ENCODE measurements around the gene SMAD6. TPM values are rescaled to one million over a fixed set of nuclear protein-coding genes. Genes with fewer than 3 reads are reported as not detected.

The SMAD6 gene
- total RNA-seq, result under 1 TPM; 0.14 to 0.29 TPM

- peaks cover 29% of the 10 kb centered on the region for H3K27me3 Mint-ChIP-seq
- CTCF ChIA-PET, result interaction anchor here (0.6 to 3.1 kb wide), 6 partner anchors 10 to 1176 kb away, joined by 3 to 11 read pairs (median 4); no protein-coding TSS in a partner anchor
- DNase-seq, result peak; percentile 86
- H3K4me1 Mint-ChIP-seq, result peaks cover 17% of the 10 kb centered on the region
- ATAC-seq, result peak; percentile 27
- H3K9me3 Mint-ChIP-seq (ENCODE audit: low read depth), result no peaks in the 10 kb centered on the region
- H3K4me3 Mint-ChIP-seq, result peak within 1 kb of the TSS; percentile 76
- H3K36me3 Mint-ChIP-seq, result no peaks in the 10 kb centered on the region
- peak within 1 kb of the TSS; percentile 76 for H3K27ac Mint-ChIP-seq
Measured at GRCh38 chr15:66702035-66702786, at the start of gene SMAD6. SMAD6 (plus strand) TSS chr15:66702236; CDS start chr15:66703259, 1,023 bp downstream.

- no peaks in the 10 kb centered on the region for H3K9me3 Mint-ChIP-seq (ENCODE audit: low read depth)
- peaks cover 4% of the 10 kb centered on the region for H3K4me1 Mint-ChIP-seq
- no peak overlapping the region for H3K4me3 Mint-ChIP-seq
- H3K27ac Mint-ChIP-seq, result no peak overlapping the region
- DNase-seq, result no peak
- H3K36me3 Mint-ChIP-seq, result no peaks in the 10 kb centered on the region
- CTCF ChIA-PET, result no interaction called here
- peaks cover 35% of the 10 kb centered on the region for H3K27me3 Mint-ChIP-seq
- no peak for ATAC-seq
Measured at GRCh38 chr15:66652806-66653205, 49.2 kb upstream of the SMAD6 start.

GRCh38 chr15:66653398-66653797, 48.6 kb upstream of the SMAD6 start:
- ATAC-seq, result no peak
- H3K27ac Mint-ChIP-seq, result no peak overlapping the region
- no peaks in the 10 kb centered on the region for H3K9me3 Mint-ChIP-seq (ENCODE audit: low read depth)
- no peaks in the 10 kb centered on the region for H3K36me3 Mint-ChIP-seq
- H3K27me3 Mint-ChIP-seq, result peaks cover 35% of the 10 kb centered on the region
- no peak for DNase-seq
- H3K4me1 Mint-ChIP-seq, result peaks cover 4% of the 10 kb centered on the region
- CTCF ChIA-PET, result no interaction called here
- H3K4me3 Mint-ChIP-seq, result no peak overlapping the region

GRCh38 chr15:66653852-66654251, 48.2 kb upstream of the SMAD6 start:
- peaks cover 35% of the 10 kb centered on the region for H3K27me3 Mint-ChIP-seq
- H3K27ac Mint-ChIP-seq, result no peak overlapping the region
- H3K9me3 Mint-ChIP-seq (ENCODE audit: low read depth), result no peaks in the 10 kb centered on the region
- DNase-seq (no peak), ATAC-seq (no peak)
- CTCF ChIA-PET, result no interaction called here
- H3K36me3 Mint-ChIP-seq, result no peaks in the 10 kb centered on the region
- H3K4me1 Mint-ChIP-seq, result peaks cover 4% of the 10 kb centered on the region
- no peak overlapping the region for H3K4me3 Mint-ChIP-seq

GRCh38 chr15:66654361-66654738, 47.7 kb upstream of the SMAD6 start:
- CTCF ChIA-PET, result no interaction called here
- no peak for ATAC-seq
- Mint-ChIP-seq H3K27ac (no peak overlapping the region), H3K4me3 (no peak overlapping the region), H3K9me3 (ENCODE audit: low read depth) (no peaks in the 10 kb centered on the region), H3K4me1 (peaks cover 4% of the 10 kb centered on the region), H3K27me3 (peaks cover 35% of the 10 kb centered on the region), H3K36me3 (no peaks in the 10 kb centered on the region)
- no peak for DNase-seq

GRCh38 chr15:66654739-66655375, 47.2 kb upstream of the SMAD6 start:
- Mint-ChIP-seq H3K27me3 (peaks cover 35% of the 10 kb centered on the region), H3K36me3 (no peaks in the 10 kb centered on the region), H3K4me3 (no peak overlapping the region), H3K9me3 (ENCODE audit: low read depth) (no peaks in the 10 kb centered on the region), H3K4me1 (peaks cover 4% of the 10 kb centered on the region), H3K27ac (no peak overlapping the region)
- CTCF ChIA-PET, result interaction anchor here (0.6 to 1.4 kb wide), 3 partner anchors 40 to 197 kb away, joined by 3 read pairs; no protein-coding TSS in a partner anchor
- DNase-seq, result peak; percentile 42
- ATAC-seq, result peak; percentile 83

- H3K9me3 Mint-ChIP-seq (ENCODE audit: low read depth), result no peaks in the 10 kb centered on the region
- peaks cover 35% of the 10 kb centered on the region for H3K27me3 Mint-ChIP-seq
- H3K27ac Mint-ChIP-seq, result no peak overlapping the region
- CTCF ChIA-PET, result interaction anchor here (0.6 to 1.4 kb wide), 3 partner anchors 41 to 196 kb away, joined by 3 read pairs; no protein-coding TSS in a partner anchor
- ATAC-seq, result no peak
- H3K36me3 Mint-ChIP-seq, result no peaks in the 10 kb centered on the region
- H3K4me3 Mint-ChIP-seq, result no peak overlapping the region
- no peak for DNase-seq
- peaks cover 4% of the 10 kb centered on the region for H3K4me1 Mint-ChIP-seq
Measured at GRCh38 chr15:66655511-66655910, 46.5 kb upstream of the SMAD6 start.

GRCh38 chr15:66655997-66656396, 46.0 kb upstream of the SMAD6 start:
- DNase-seq, result no peak
- Mint-ChIP-seq H3K27ac (no peak overlapping the region), H3K36me3 (no peaks in the 10 kb centered on the region), H3K4me3 (no peak overlapping the region), H3K4me1 (peaks cover 4% of the 10 kb centered on the region), H3K9me3 (ENCODE audit: low read depth) (no peaks in the 10 kb centered on the region), H3K27me3 (peaks cover 35% of the 10 kb centered on the region)
- no peak for ATAC-seq
- CTCF ChIA-PET, result interaction anchor here (1.3 to 1.4 kb wide), 2 partner anchors 41 to 196 kb away, joined by 3 read pairs; no protein-coding TSS in a partner anchor

- ATAC-seq (no peak), DNase-seq (no peak)
- H3K4me3 Mint-ChIP-seq, result no peak overlapping the region
- peaks cover 4% of the 10 kb centered on the region for H3K4me1 Mint-ChIP-seq
- H3K27me3 Mint-ChIP-seq, result peaks cover 35% of the 10 kb centered on the region
- H3K27ac Mint-ChIP-seq, result no peak overlapping the region
- CTCF ChIA-PET, result no interaction called here
- no peaks in the 10 kb centered on the region for H3K9me3 Mint-ChIP-seq (ENCODE audit: low read depth)
- H3K36me3 Mint-ChIP-seq, result no peaks in the 10 kb centered on the region
Measured at GRCh38 chr15:66657185-66658020, 44.6 kb upstream of the SMAD6 start.

- CTCF ChIA-PET, result interaction anchor here (0.5 kb wide), 1 partner anchor 182 kb away, joined by 3 read pairs; no protein-coding TSS in a partner anchor
- Mint-ChIP-seq H3K27me3 (peaks cover 32% of the 10 kb centered on the region), H3K36me3 (no peaks in the 10 kb centered on the region), H3K4me3 (no peak overlapping the region), H3K4me1 (peaks cover 4% of the 10 kb centered on the region), H3K27ac (no peak overlapping the region), H3K9me3 (ENCODE audit: low read depth) (no peaks in the 10 kb centered on the region)
- DNase-seq, result no peak
- ATAC-seq, result no peak
Measured at GRCh38 chr15:66658044-66658443, 44.0 kb upstream of the SMAD6 start.

- DNase-seq (no peak), ATAC-seq (no peak)
- CTCF ChIA-PET, result no interaction called here
- no peak overlapping the region for H3K27ac Mint-ChIP-seq
- H3K4me3 Mint-ChIP-seq, result no peak overlapping the region
- peaks cover 4% of the 10 kb centered on the region for H3K4me1 Mint-ChIP-seq
- H3K27me3 Mint-ChIP-seq, result peaks cover 25% of the 10 kb centered on the region
- H3K36me3 Mint-ChIP-seq, result no peaks in the 10 kb centered on the region
- no peaks in the 10 kb centered on the region for H3K9me3 Mint-ChIP-seq (ENCODE audit: low read depth)
Measured at GRCh38 chr15:66658855-66659254, 43.2 kb upstream of the SMAD6 start.

- Mint-ChIP-seq H3K27me3 (peaks cover 19% of the 10 kb centered on the region), H3K9me3 (ENCODE audit: low read depth) (no peaks in the 10 kb centered on the region), H3K27ac (no peak overlapping the region), H3K4me1 (peaks cover 4% of the 10 kb centered on the region), H3K4me3 (no peak overlapping the region), H3K36me3 (no peaks in the 10 kb centered on the region)
- ATAC-seq (no peak), DNase-seq (no peak)
- CTCF ChIA-PET, result no interaction called here
Measured at GRCh38 chr15:66659384-66659783, 42.7 kb upstream of the SMAD6 start.

- H3K27me3 Mint-ChIP-seq, result peaks cover 9% of the 10 kb centered on the region
- H3K36me3 Mint-ChIP-seq, result no peaks in the 10 kb centered on the region
- DNase-seq (no peak), ATAC-seq (no peak)
- CTCF ChIA-PET, result no interaction called here
- no peak overlapping the region for H3K27ac Mint-ChIP-seq
- no peak overlapping the region for H3K4me3 Mint-ChIP-seq
- H3K4me1 Mint-ChIP-seq, result no peaks in the 10 kb centered on the region
- H3K9me3 Mint-ChIP-seq (ENCODE audit: low read depth), result no peaks in the 10 kb centered on the region
Measured at GRCh38 chr15:66661432-66662096, 40.5 kb upstream of the SMAD6 start.
